Measurements from ENCODE around the gene CELA1. TPM values are rescaled to one million over a fixed set of nuclear protein-coding genes. Genes with fewer than 3 reads are reported as not detected.
A peak's percentile ranks its signal among the peaks of the same experiment; 100 is the strongest.

Gene CELA1
- total and polyA plus RNA-seq, 5 donors, result 0.26 TPM; not detected in 4

GRCh38 chr12:51361161-51362016 is 14.9 kb upstream of the CELA1 start:
- Histone ChIP-seq H3K4me3 (ENCODE audit: low read length) (no peak overlapping the region), H3K27ac (ENCODE audit: low read length) (no peak overlapping the region), H3K9me3 (ENCODE audit: control insufficient read depth, low read length) (no peaks in the 10 kb centered on the region), H3K4me1 (ENCODE audit: control insufficient read depth, insufficient read depth, low read length) (no peaks in the 10 kb centered on the region), H3K27me3 (ENCODE audit: control insufficient read depth, insufficient read depth) (no peaks in the 10 kb centered on the region)
- intact Hi-C loops (cut with DNase I), result no loop called here
- no peak for DNase-seq
- ATAC-seq, result no peak
- 57% methylated on average over 8 of the region's 8 CpGs for WGBS

GRCh38 chr12:51360315-51360714 is 13.8 kb upstream of the CELA1 start:
- no peaks in the 10 kb centered on the region for H3K27me3 ChIP-seq (ENCODE audit: control insufficient read depth, insufficient read depth)
- WGBS, result 93% methylated on average over 2 of the region's 2 CpGs
- intact Hi-C loops (cut with DNase I), result no loop called here
- no peak overlapping the region for H3K27ac ChIP-seq (ENCODE audit: low read length)
- H3K4me3 ChIP-seq (ENCODE audit: low read length), result no peak overlapping the region
- ATAC-seq (no peak), DNase-seq (no peak)
- no peaks in the 10 kb centered on the region for H3K9me3 ChIP-seq (ENCODE audit: control insufficient read depth, low read length)
- H3K4me1 ChIP-seq (ENCODE audit: control insufficient read depth, insufficient read depth, low read length), result no peaks in the 10 kb centered on the region

- DNase-seq (no peak), ATAC-seq (no peak)
- H3K27me3 ChIP-seq (ENCODE audit: control insufficient read depth, insufficient read depth), result no peaks in the 10 kb centered on the region
- WGBS, result 83% methylated on average over 4 of the region's 4 CpGs
- no peaks in the 10 kb centered on the region for H3K9me3 ChIP-seq (ENCODE audit: control insufficient read depth, low read length)
- no peaks in the 10 kb centered on the region for H3K4me1 ChIP-seq (ENCODE audit: control insufficient read depth, insufficient read depth, low read length)
- intact Hi-C loops (cut with DNase I), result no loop called here
- no peak overlapping the region for H3K27ac ChIP-seq (ENCODE audit: low read length)
- H3K4me3 ChIP-seq (ENCODE audit: low read length), result no peak overlapping the region
These were observed 13.4 kb upstream of the CELA1 start for GRCh38 chr12:51359851-51360250.

- ATAC-seq (no peak), DNase-seq (no peak)
- H3K4me3 ChIP-seq (ENCODE audit: low read length), result no peak overlapping the region
- H3K27ac ChIP-seq (ENCODE audit: low read length), result no peak overlapping the region
- intact Hi-C loops (cut with DNase I), result no loop called here
- H3K9me3 ChIP-seq (ENCODE audit: control insufficient read depth, low read length), result no peaks in the 10 kb centered on the region
- WGBS, result 92% methylated on average over 8 of the region's 8 CpGs
- no peaks in the 10 kb centered on the region for H3K4me1 ChIP-seq (ENCODE audit: control insufficient read depth, insufficient read depth, low read length)
- no peaks in the 10 kb centered on the region for H3K27me3 ChIP-seq (ENCODE audit: control insufficient read depth, insufficient read depth)
These were observed 12.0 kb upstream of the CELA1 start for GRCh38 chr12:51358496-51358895.

DNA sequence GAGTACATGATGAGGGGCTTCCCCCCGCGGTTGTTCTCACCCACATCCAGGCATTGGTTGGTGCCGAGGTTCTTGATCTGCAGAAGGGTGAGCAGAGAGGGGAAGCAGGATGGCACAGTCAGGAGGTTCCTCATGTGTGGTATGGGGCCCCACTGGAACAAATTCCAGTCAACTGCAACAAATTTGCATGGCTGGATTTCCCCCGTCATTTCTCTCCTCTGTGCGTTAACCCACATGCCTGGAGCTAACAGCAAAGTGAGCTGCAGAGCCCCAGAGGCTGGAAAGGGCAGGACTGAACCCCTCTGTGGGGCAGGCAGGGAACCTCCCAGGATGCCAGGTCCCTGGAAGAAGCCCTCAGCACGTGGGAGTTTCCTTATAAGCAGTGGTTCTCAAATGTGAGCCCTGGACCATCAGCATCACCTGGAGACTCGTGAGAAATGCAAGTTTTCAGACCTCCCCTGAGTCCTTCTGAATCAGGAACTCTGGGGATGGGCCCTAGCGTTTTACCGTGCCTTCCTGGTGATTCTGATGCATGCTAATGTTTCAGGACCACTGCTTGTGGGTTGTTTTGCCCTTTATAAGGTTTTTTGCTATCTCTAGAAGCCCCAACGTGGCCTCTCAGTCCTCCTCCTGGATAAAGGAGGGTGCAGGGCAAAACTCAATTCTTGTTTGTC is 11.0 kb upstream of the CELA1 start:
- no peaks in the 10 kb centered on the region for H3K4me1 ChIP-seq (ENCODE audit: control insufficient read depth, insufficient read depth, low read length)
- 87% methylated on average over 10 of the region's 10 CpGs for WGBS
- no peaks in the 10 kb centered on the region for H3K27me3 ChIP-seq (ENCODE audit: control insufficient read depth, insufficient read depth)
- no peak overlapping the region for H3K4me3 ChIP-seq (ENCODE audit: low read length)
- intact Hi-C loops (cut with DNase I), result no loop called here
- ATAC-seq (no peak), DNase-seq (no peak)
- H3K27ac ChIP-seq (ENCODE audit: low read length), result no peak overlapping the region
- H3K9me3 ChIP-seq (ENCODE audit: control insufficient read depth, low read length), result no peaks in the 10 kb centered on the region

DNA sequence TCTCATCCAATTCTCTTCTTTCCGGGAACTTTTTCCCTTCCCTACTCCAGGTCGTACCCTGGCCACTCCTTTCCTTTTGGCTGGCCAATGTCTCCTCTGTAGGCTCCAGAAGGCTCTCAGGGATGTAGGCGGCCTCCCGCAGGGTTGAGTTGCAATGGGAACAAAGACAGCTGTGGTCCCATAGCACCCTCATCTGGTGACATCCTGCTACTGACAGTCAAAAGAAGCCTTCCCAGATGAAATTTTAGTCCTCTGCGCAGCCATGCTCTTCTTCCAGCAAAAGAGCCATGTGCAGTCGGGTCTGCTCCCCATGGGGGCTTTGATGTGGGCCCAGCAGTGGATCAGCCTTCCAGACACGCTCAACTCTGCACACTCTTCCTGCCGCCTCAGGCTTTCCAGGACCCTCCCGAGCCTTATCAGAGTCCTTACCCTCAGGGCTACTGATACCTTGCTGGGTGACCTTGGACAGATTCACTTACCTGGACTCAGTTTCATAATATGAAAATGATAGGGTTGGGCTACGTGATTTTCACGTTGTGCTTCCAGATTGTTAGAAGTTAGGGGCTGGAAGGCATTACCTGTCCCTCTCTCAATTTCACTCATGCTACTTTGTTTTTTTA is 5.5 kb upstream of the CELA1 start:
- intact Hi-C loops (cut with DNase I), result no loop called here
- ATAC-seq, result peak; percentile 61 to 66
- H3K9me3 ChIP-seq (ENCODE audit: control insufficient read depth, low read length), result no peaks in the 10 kb centered on the region
- 33% methylated on average over 11 of the region's 11 CpGs for WGBS
- no peaks in the 10 kb centered on the region for H3K4me1 ChIP-seq (ENCODE audit: control insufficient read depth, insufficient read depth, low read length)
- peak in 1 of 3 donors; percentile 29 for DNase-seq
- no peaks in the 10 kb centered on the region for H3K27me3 ChIP-seq (ENCODE audit: control insufficient read depth, insufficient read depth)
- H3K4me3 ChIP-seq (ENCODE audit: low read length), result no peak overlapping the region
- no peak overlapping the region for H3K27ac ChIP-seq (ENCODE audit: low read length)

DNA sequence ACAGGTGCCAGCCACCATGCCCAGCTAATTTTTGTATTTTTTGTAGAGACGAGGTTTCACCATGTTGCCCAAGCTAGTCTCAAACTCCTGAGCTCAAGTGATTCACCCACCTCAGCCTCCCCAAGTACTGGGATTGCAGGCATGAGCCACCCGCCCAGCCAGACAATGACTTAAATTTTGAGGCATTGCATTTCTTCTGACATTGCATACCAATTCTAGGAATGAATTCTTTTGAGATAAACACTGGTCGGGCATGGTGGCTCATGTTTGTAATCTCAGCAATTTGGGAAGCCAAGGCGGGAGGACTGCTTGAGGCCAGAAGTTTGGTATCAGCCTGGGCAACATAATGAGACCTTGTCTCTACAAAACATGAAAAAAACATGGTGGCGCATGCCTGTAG is 2.5 kb upstream of the CELA1 start:
- no peak overlapping the region for H3K27ac ChIP-seq (ENCODE audit: low read length)
- intact Hi-C loops (cut with DNase I), result loop anchor here in 2 of 4 donors (10.0 kb wide), 1 partner anchor 524 kb away; no protein-coding TSS in a partner anchor
- no peak overlapping the region for H3K4me3 ChIP-seq (ENCODE audit: low read length)
- no peak for ATAC-seq
- H3K9me3 ChIP-seq (ENCODE audit: control insufficient read depth, low read length), result no peaks in the 10 kb centered on the region
- 77% methylated on average over 5 of the region's 5 CpGs for WGBS
- no peaks in the 10 kb centered on the region for H3K27me3 ChIP-seq (ENCODE audit: control insufficient read depth, insufficient read depth)
- no peak for DNase-seq
- no peaks in the 10 kb centered on the region for H3K4me1 ChIP-seq (ENCODE audit: control insufficient read depth, insufficient read depth, low read length)

GRCh38 chr12:51348116-51348515 is 1.6 kb upstream of the CELA1 start:
- intact Hi-C loops (cut with DNase I), result loop anchor here in 2 of 4 donors (10.0 kb wide), 1 partner anchor 523 kb away; no protein-coding TSS in a partner anchor

GRCh38 chr12:51345681-51346080 is 798 bp downstream of the CELA1 start:
- Histone ChIP-seq H3K27me3 (ENCODE audit: control insufficient read depth, insufficient read depth) (no peaks in the 10 kb centered on the region), H3K27ac (ENCODE audit: low read length) (no peak overlapping the region), H3K4me3 (ENCODE audit: low read length) (no peak overlapping the region), H3K9me3 (ENCODE audit: control insufficient read depth, low read length) (no peaks in the 10 kb centered on the region), H3K4me1 (ENCODE audit: control insufficient read depth, insufficient read depth, low read length) (no peaks in the 10 kb centered on the region)
- no peak for ATAC-seq
- intact Hi-C loops (cut with DNase I), result loop anchor here in 2 of 4 donors (10.0 kb wide), 1 partner anchor 521 kb away; no protein-coding TSS in a partner anchor
- DNase-seq, result no peak
- 59% methylated on average over 7 of the region's 7 CpGs for WGBS

More at GRCh38 chr12:51348116-51348515, 1.6 kb upstream of the CELA1 start:
- WGBS, result 82% methylated on average over 4 of the region's 4 CpGs
- Histone ChIP-seq H3K4me3 (ENCODE audit: low read length) (no peak overlapping the region), H3K4me1 (ENCODE audit: control insufficient read depth, insufficient read depth, low read length) (no peaks in the 10 kb centered on the region), H3K9me3 (ENCODE audit: control insufficient read depth, low read length) (no peaks in the 10 kb centered on the region), H3K27ac (ENCODE audit: low read length) (no peak overlapping the region), H3K27me3 (ENCODE audit: control insufficient read depth, insufficient read depth) (no peaks in the 10 kb centered on the region)
- no peak for DNase-seq
- ATAC-seq, result no peak

DNA sequence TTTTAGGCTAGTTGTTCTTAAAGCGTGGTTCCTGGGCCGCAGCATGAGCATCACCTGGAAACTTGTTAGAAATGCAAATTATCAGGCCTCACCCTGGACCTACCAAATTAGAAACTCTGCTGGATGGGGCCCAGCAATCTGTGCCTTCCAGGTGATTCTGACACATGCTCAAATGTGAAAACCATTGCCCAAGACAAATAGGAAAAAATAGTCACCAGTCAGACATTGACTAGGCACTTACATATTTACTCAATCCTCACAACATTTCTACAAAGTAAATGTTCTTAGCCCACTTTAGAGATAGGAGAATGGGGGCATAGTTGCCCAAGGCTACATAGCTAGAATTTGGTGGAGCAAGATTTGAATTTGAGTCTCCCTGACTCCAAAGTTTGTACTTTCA is 3.3 kb downstream of the CELA1 start:
- WGBS, result 98% methylated on average over 2 of the region's 2 CpGs

GRCh38 chr12:51342416-51342815 is 4.1 kb downstream of the CELA1 start:
- Histone ChIP-seq H3K27me3 (ENCODE audit: control insufficient read depth, insufficient read depth) (no peaks in the 10 kb centered on the region), H3K4me1 (ENCODE audit: control insufficient read depth, insufficient read depth, low read length) (no peaks in the 10 kb centered on the region), H3K4me3 (ENCODE audit: low read length) (no peak overlapping the region), H3K9me3 (ENCODE audit: control insufficient read depth, low read length) (no peaks in the 10 kb centered on the region), H3K27ac (ENCODE audit: low read length) (no peak overlapping the region)
- intact Hi-C loops (cut with DNase I), result loop anchor here in 3 of 4 donors (5.0 to 10.0 kb wide), 2 partner anchors 515 to 518 kb away; no protein-coding TSS in a partner anchor
- peak in 1 of 2 donors; percentile 22 for ATAC-seq
- no peak for DNase-seq
- WGBS, result 90% methylated on average over 10 of the region's 10 CpGs

More for the DNA sequence above, 3.3 kb downstream of the CELA1 start:
- Histone ChIP-seq H3K9me3 (ENCODE audit: control insufficient read depth, low read length) (no peaks in the 10 kb centered on the region), H3K4me3 (ENCODE audit: low read length) (no peak overlapping the region), H3K27ac (ENCODE audit: low read length) (no peak overlapping the region), H3K27me3 (ENCODE audit: control insufficient read depth, insufficient read depth) (no peaks in the 10 kb centered on the region), H3K4me1 (ENCODE audit: control insufficient read depth, insufficient read depth, low read length) (no peaks in the 10 kb centered on the region)
- DNase-seq, result no peak
- no peak for ATAC-seq
- intact Hi-C loops (cut with DNase I), result loop anchor here in 3 of 4 donors (5.0 to 10.0 kb wide), 2 partner anchors 516 to 518 kb away; no protein-coding TSS in a partner anchor
